PC-9 (cell line): ENCODE data around the gene VAMP8.

Source experiments
- CTCF ChIP-seq: fragments of 200-600 bp; sonication (generic); conservative IDR thresholded peaks from 2 replicates; pipeline ENCODE4 v1.6.1; 2017; ENCODE audit warnings: mixed run types, antibody characterized with exemption, mild to moderate bottlenecking, moderate library complexity
- EZH2 ChIP-seq: fragments of 200-600 bp; sonication (generic); IDR thresholded peaks from 2 replicates; pipeline ENCODE4 v1.8.0; 2017; ENCODE audit warnings: antibody characterized with exemption, low read depth

- TF ChIP-seq CTCF (no peak), EZH2 (no peak)
These were observed 42.5 kb upstream of the VAMP8 start for GRCh38 chr2:85534881-85535280.
